A549 (cell line): ENCODE data around the gene TSPAN5. TPM values are rescaled to one million over a fixed set of nuclear protein-coding genes. Genes with fewer than 3 reads are reported as not detected.

ENCODE experiments used
- ATAC-seq, 2 experiments: fragments of 200-7000 bp in 1 of 2; fragments of >200 bp in 1 of 2; cut with Nextera tagmentation in 1 of 2; cut with Tn5 transposase in 1 of 2; 3 replicates each; pipeline versions ENCODE4 v1.8.0 to v1.9.1; 2018 to 2020; ENCODE audit warnings: mild to moderate bottlenecking in 1 of 2, moderate library complexity in 1 of 2
- CTCF ChIA-PET: fragments of 300-600 bp; sonication (Branson Sonifier 250); formaldehyde crosslinking; extraction: SDS; loops from one replicate; lab custom pipeline; 2021; ENCODE audit warnings: antibody characterized with exemption, inconsistent platforms; lab: Yijun Ruan, JAX
- POLR2A ChIA-PET: fragments of 350-600 bp; formaldehyde crosslinking; extraction: SDS; loops from one replicate; lab custom pipeline; 2021; ENCODE audit warnings: antibody characterized with exemption, inconsistent platforms; lab: Yijun Ruan, JAX
- DNase-seq, 2 experiments: peaks; one replicate each; pipeline versions ENCODE4 v3.0.0 to v3.0.0-alpha.2; 2011 to 2016; ENCODE audit warnings: low read depth in 1 of 2, low spot score in 1 of 2
- FAIRE-seq: peaks from 2 replicates; lab custom pipeline; 2011; peaks lifted over from hg19 to GRCh38; lab: Jason Lieb, UNC
- H3K27ac ChIP-seq, 2 experiments: fragments of >200 bp; sonication (Bioruptor Twin); formaldehyde crosslinking; 3 replicates each; pipeline ENCODE4 v1.5.1; 2016 to 2017
- H3K4me1 ChIP-seq: fragments of >200 bp; sonication (Bioruptor Twin); formaldehyde crosslinking; 3 replicates; pipeline ENCODE4 v1.6.1; 2016
- H3K4me2 ChIP-seq: fragments of >200 bp; sonication (Bioruptor Twin); formaldehyde crosslinking; 3 replicates; pipeline ENCODE4 v1.6.1; 2016
- H3K4me3 ChIP-seq: fragments of >200 bp; sonication (Bioruptor Twin); formaldehyde crosslinking; 3 replicates; pipeline ENCODE4 v1.5.1; 2016
- H3K9me3 ChIP-seq: fragments of >200 bp; sonication (Bioruptor Twin); formaldehyde crosslinking; 3 replicates; pipeline ENCODE4 v1.6.1; 2016
- CBX8 ChIP-seq: fragments of 200-600 bp; sonication (generic); IDR thresholded peaks from 2 replicates; pipeline ENCODE4 v1.6.1; 2016
- CHD2 ChIP-seq: fragments of 150-350 bp; IDR thresholded peaks from 2 replicates; pipeline ENCODE4 v1.6.1; 2014; ENCODE audit warnings: low read length; ENCODE audit not compliant: partially characterized antibody
- CTCF ChIP-seq: fragments of >200 bp; sonication (Bioruptor Twin); formaldehyde crosslinking; IDR thresholded peaks from 3 replicates; pipeline ENCODE4 v1.5.1; 2016
- E2F6 ChIP-seq: IDR thresholded peaks from 2 replicates; pipeline ENCODE4 v1.6.1; 2012; ENCODE audit warnings: low read depth, borderline replicate concordance
- EHMT2 ChIP-seq: fragments of 200-600 bp; sonication (generic); IDR thresholded peaks from 2 replicates; pipeline ENCODE4 v1.6.1; 2016; ENCODE audit warnings: antibody characterized with exemption, low read depth, mild to moderate bottlenecking, moderate library complexity
- ESRRA ChIP-seq: fragments of 150-350 bp; IDR thresholded peaks from 2 replicates; pipeline ENCODE4 v1.6.1; 2014; ENCODE audit warnings: mild to moderate bottlenecking, low read length, borderline replicate concordance
- FOSL2 ChIP-seq, 2 experiments: fragments of 450-650 bp in 1 of 2; fragments of >200 bp in 1 of 2; sonication (Bioruptor Twin) in 1 of 2; formaldehyde crosslinking; IDR thresholded peaks; 2 replicates each; pipeline versions ENCODE4 v1.5.0 to v1.6.1; 2016 to 2020; ENCODE audit warnings: mild to moderate bottlenecking in 1 of 2, moderate library complexity in 1 of 2
- GATA3 ChIP-seq: IDR thresholded peaks from 2 replicates; pipeline ENCODE4 v1.6.1; 2012; ENCODE audit warnings: borderline replicate concordance
- HDAC2 ChIP-seq: fragments of 200-600 bp; sonication (generic); IDR thresholded peaks from 2 replicates; pipeline ENCODE4 v1.6.1; 2016
- HES2 ChIP-seq: fragments of >200 bp; sonication (Bioruptor Twin); formaldehyde crosslinking; IDR thresholded peaks from 2 replicates; pipeline ENCODE4 v1.6.1; 2016
- HEYL ChIP-seq: fragments of 250-450 bp; sonication (Bioruptor Pico); IDR thresholded peaks from 2 replicates; pipeline ENCODE4 v1.8.0; 2021; ENCODE audit warnings: mild to moderate bottlenecking, moderate library complexity
- HOXA7 ChIP-seq: fragments of 250-450 bp; sonication (Bioruptor Pico); IDR thresholded peaks from 2 replicates; pipeline ENCODE4 v1.5.0; 2020; ENCODE audit warnings: mild to moderate bottlenecking, moderate library complexity
- HOXB5 ChIP-seq: fragments of 250-450 bp; sonication (Bioruptor Pico); IDR thresholded peaks from 2 replicates; pipeline ENCODE4 v1.5.0; 2020; ENCODE audit warnings: mild to moderate bottlenecking, moderate library complexity
- JUN ChIP-seq, 2 experiments: fragments of >200 bp; sonication (Bioruptor Twin); formaldehyde crosslinking; IDR thresholded peaks; 2 replicates in 1 of 2; 3 replicates in 1 of 2; pipeline ENCODE4 v1.6.1; 2016 to 2017
- KDM5A ChIP-seq: fragments of 200-600 bp; sonication (generic); IDR thresholded peaks from 2 replicates; pipeline ENCODE4 v1.6.1; 2016; ENCODE audit warnings: antibody characterized with exemption, mild to moderate bottlenecking
- MAZ ChIP-seq: fragments of 150-350 bp; IDR thresholded peaks from 2 replicates; pipeline ENCODE4 v1.6.1; 2014; ENCODE audit warnings: antibody characterized with exemption, low read depth, low read length, borderline replicate concordance
- MYC ChIP-seq: IDR thresholded peaks from 2 replicates; pipeline ENCODE4 v1.6.1; 2012; ENCODE audit warnings: mild to moderate bottlenecking, inconsistent platforms, low read length, improper control_type of control experiment, borderline replicate concordance
- NR3C1 ChIP-seq: fragments of >200 bp; sonication (Bioruptor Twin); formaldehyde crosslinking; IDR thresholded peaks from 3 replicates; pipeline ENCODE4 v1.6.1; 2017
- PHF8 ChIP-seq: fragments of 200-600 bp; sonication (generic); IDR thresholded peaks from 2 replicates; pipeline ENCODE4 v1.6.1; 2016; ENCODE audit warnings: low read depth, mild to moderate bottlenecking, antibody characterized with exemption, moderate library complexity, borderline replicate concordance
- POLR2AphosphoS2 ChIP-seq: conservative IDR thresholded peaks from 2 replicates; pipeline ENCODE4 v1.6.1; 2012; ENCODE audit warnings: low read length, improper control_type of control experiment, inconsistent platforms
- RAD21 ChIP-seq, 2 experiments: fragments of >200 bp in 1 of 2; sonication (Bioruptor Twin) in 1 of 2; formaldehyde crosslinking in 1 of 2; IDR thresholded peaks in 1 of 2; conservative IDR thresholded peaks in 1 of 2; 2 replicates in 1 of 2; 3 replicates in 1 of 2; pipeline ENCODE4 v1.6.1; 2012 to 2018; ENCODE audit warnings: inconsistent platforms in 1 of 2
- RARB ChIP-seq: fragments of 250-450 bp; sonication (Bioruptor Pico); IDR thresholded peaks from 2 replicates; pipeline ENCODE4 v1.8.0; 2021; ENCODE audit warnings: mild to moderate bottlenecking, moderate library complexity
- ZFP36 ChIP-seq: fragments of 450-650 bp; IDR thresholded peaks from 2 replicates; pipeline ENCODE4 v1.6.1; 2014; ENCODE audit warnings: borderline replicate concordance; ENCODE audit not compliant: partially characterized antibody
- ZNF302 ChIP-seq: fragments of 250-450 bp; sonication (Bioruptor Pico); IDR thresholded peaks from 2 replicates; pipeline ENCODE4 v1.9.0; 2021; ENCODE audit warnings: inconsistent platforms, mild to moderate bottlenecking, moderate library complexity
- ZSCAN20 ChIP-seq: fragments of 250-450 bp; sonication (Bioruptor Pico); IDR thresholded peaks from 2 replicates; pipeline ENCODE4 v1.8.0; 2022; ENCODE audit warnings: mild to moderate bottlenecking, moderate library complexity
- WGBS: methylation state at CpG from one replicate; pipeline ENCODE4 v1.1.6; 2017; ENCODE audit errors: missing lambda C conversion rate; 5-methylcytosine and 5-hydroxymethylcytosine counted together
- polyA plus RNA-seq, 4 experiments: library from polyadenylated mRNA; depleted of rRNA in 3 of 4; stranded (reverse); fragments of >200 nt; fragmentation: RNase III in 1 of 4; extraction: RNeasy Plus Mini Kit Qiagen cat#74134 plus additional on column Dnase treatment in 1 of 4; gene quantifications; 2 replicates in 3 of 4; 3 replicates in 1 of 4; pipeline ENCODE4 v1.2.3, GENCODE V29; 2011 to 2017
- TF ChIP-seq, protein P1 (sequence below): IDR thresholded peaks from 2 replicates; pipeline ENCODE4 v1.6.1; 2012

Gene TSPAN5
- polyA plus RNA-seq, 2 of the 4 experiments (the other 2 are of a cell fraction), result 9.5 to 12.4 TPM

GRCh38 chr4:98510340-98510739 is 148.1 kb downstream of the TSPAN5 start (continued):
- no peak for TF ChIP-seq MYC
- TF ChIP-seq, all 56 proteins: peak for 0

DNA sequence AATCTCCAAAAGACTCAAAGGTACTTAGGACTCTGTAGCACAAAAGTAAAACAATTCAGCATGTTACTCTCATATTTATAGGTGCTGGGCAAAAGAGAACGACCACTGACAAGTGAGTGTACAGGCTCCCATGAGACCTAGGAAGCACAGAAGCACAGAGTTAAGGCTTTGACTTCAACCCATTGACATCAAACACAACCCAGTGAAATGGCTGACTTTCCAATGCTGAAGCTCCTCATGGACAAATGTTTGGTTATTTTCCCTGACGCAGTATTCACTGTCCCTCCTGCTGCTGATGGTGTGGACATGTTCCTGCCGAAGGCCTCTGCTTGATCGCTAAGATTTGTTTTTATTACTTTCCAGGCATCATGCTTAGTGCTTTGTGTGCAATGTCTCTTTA is 148.7 kb downstream of the TSPAN5 start:
- ATAC-seq (no peak), FAIRE-seq (no peak), DNase-seq (no peak)
- Histone ChIP-seq H3K9me3 (no peaks in the 10 kb centered on the region), H3K27ac (no peak overlapping the region), H3K4me1 (peaks cover 15% of the 10 kb centered on the region), H3K4me3 (no peak overlapping the region), H3K4me2 (no peak overlapping the region)
- ChIA-PET CTCF (interaction anchor here (1.3 kb wide), 1 partner anchor 9 kb away, joined by 4 read pairs; no protein-coding TSS in a partner anchor), POLR2A (no interaction called here)
- WGBS, result 86% methylated on average over 4 of the region's 4 CpGs
- TF ChIP-seq CHD2 (no peak), MAZ (no peak), CTCF (no peak), POLR2AphosphoS2 (no peak), ZSCAN20 (no peak), HES2 (no peak), JUN (IDR thresholded peaks at IDR 0.05) (no peak), ZFP36 (no peak), GATA3 (no peak), CBX8 (no peak), HOXB5 (CRISPR knock-in tag) (no peak), NR3C1 (no peak), ESRRA (no peak), HDAC2 (no peak)
- TF ChIP-seq, protein P1, sequence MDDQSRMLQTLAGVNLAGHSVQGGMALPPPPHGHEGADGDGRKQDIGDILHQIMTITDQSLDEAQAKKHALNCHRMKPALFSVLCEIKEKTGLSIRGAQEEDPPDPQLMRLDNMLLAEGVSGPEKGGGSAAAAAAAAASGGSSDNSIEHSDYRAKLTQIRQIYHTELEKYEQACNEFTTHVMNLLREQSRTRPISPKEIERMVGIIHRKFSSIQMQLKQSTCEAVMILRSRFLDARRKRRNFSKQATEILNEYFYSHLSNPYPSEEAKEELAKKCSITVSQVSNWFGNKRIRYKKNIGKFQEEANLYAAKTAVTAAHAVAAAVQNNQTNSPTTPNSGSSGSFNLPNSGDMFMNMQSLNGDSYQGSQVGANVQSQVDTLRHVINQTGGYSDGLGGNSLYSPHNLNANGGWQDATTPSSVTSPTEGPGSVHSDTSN, result no peak

- no peak overlapping the region for H3K27ac ChIP-seq
- no peak overlapping the region for H3K4me3 ChIP-seq
- H3K4me2 ChIP-seq, result no peak overlapping the region
- no peaks in the 10 kb centered on the region for H3K9me3 ChIP-seq
- WGBS, result 75% methylated on average over 7 of the region's 7 CpGs
- ATAC-seq, result no peak
- POLR2A ChIA-PET, result no interaction called here
- H3K4me1 ChIP-seq, result peaks cover 14% of the 10 kb centered on the region
- DNase-seq, result no peak
- no peak for FAIRE-seq
- CTCF ChIA-PET, result interaction anchor here (1.3 kb wide), 1 partner anchor 9 kb away, joined by 4 read pairs; no protein-coding TSS in a partner anchor
- TF ChIP-seq E2F6 (no peak), HOXA7 (CRISPR knock-in tag) (no peak), EHMT2 (no peak), RARB (CRISPR knock-in tag) (no peak), FOSL2 (IDR thresholded peaks at IDR 0.05) (no peak), FOSL2 (CRISPR knock-in tag; IDR thresholded peaks at IDR 0.05) (no peak), ZNF302 (no peak), JUN (IDR thresholded peaks at IDR 0.05) (no peak), HEYL (CRISPR knock-in tag) (no peak), KDM5A (no peak), PHF8 (no peak), ZSCAN20 (no peak), RAD21 (conservative IDR thresholded peaks at IDR 0.05 in 1 of 2, IDR thresholded peaks at IDR 0.05 in 1 of 2) (no peak)
These were observed 149.4 kb downstream of the TSPAN5 start for GRCh38 chr4:98508829-98509598.
